GM23338 (cell line): ENCODE data around the gene CNRIP1.

Experiments used
- CTCF ChIP-seq, 2 experiments: fragments of 200-600 bp in 1 of 2; sonication (generic) in 1 of 2; conservative IDR thresholded peaks; 2 replicates each; pipeline versions ENCODE4 v1.5.1 to v1.6.1; 2016 to 2017; ENCODE audit warnings: antibody characterized with exemption in 2 of 2, low read depth in 2 of 2, mild to moderate bottlenecking in 2 of 2, moderate library complexity in 1 of 2
- ETS1 ChIP-seq: IDR thresholded peaks from 2 replicates; pipeline ENCODE4 v1.6.1; 2016; ENCODE audit warnings: antibody characterized with exemption
- EZH2phosphoT487 ChIP-seq: fragments of 200-600 bp; sonication (generic); IDR thresholded peaks from one replicate; pipeline ENCODE4 v1.8.1; 2018; ENCODE audit warnings: antibody characterized with exemption; ENCODE audit not compliant: unreplicated experiment
- JUNB ChIP-seq: IDR thresholded peaks from one replicate; pipeline ENCODE4 v1.6.1; 2016; ENCODE audit warnings: antibody characterized with exemption; ENCODE audit not compliant: unreplicated experiment
- NANOG ChIP-seq: IDR thresholded peaks from 2 replicates; pipeline ENCODE4 v1.6.1; 2016; ENCODE audit warnings: antibody characterized with exemption, borderline replicate concordance
- POLR2AphosphoS5 ChIP-seq: IDR thresholded peaks from 2 replicates; pipeline ENCODE4 v1.6.1; 2016; ENCODE audit warnings: antibody characterized with exemption, low read depth
- REST ChIP-seq: IDR thresholded peaks from one replicate; pipeline ENCODE4 v1.6.1; 2018; ENCODE audit warnings: antibody characterized with exemption; ENCODE audit not compliant: unreplicated experiment
- STAT1 ChIP-seq: IDR thresholded peaks from one replicate; pipeline ENCODE4 v1.6.1; 2016; ENCODE audit warnings: antibody characterized with exemption; ENCODE audit not compliant: unreplicated experiment

GRCh38 chr2:68365087-68365486 is 45.3 kb upstream of the CNRIP1 start, which contains the start of gene PLEK:
- TF ChIP-seq CTCF (conservative IDR thresholded peaks at IDR 0.05; ENCODE audit: low read depth in 2 of 2) (no peak), JUNB (no peak), STAT1 (no peak), POLR2AphosphoS5 (no peak), NANOG (no peak), ETS1 (no peak), EZH2phosphoT487 (no peak), REST (no peak)
